Activated naive CD4-positive, alpha-beta T cell treated with anti-CD3 and anti-CD28 coated beads, Interleukin-2, amount 10 ng/mL, durations not matched to agents 7 days and 5 days (primary cell): ENCODE results near the gene TANC2.
"Not testable (repeated sequence)": the region's sequence is repeated elsewhere in the genome, so short reads cannot be mapped to it uniquely, and the experiment has no call there.

Source experiments
- CTCF ChIA-PET: fragments of 350-600 bp; sonication (Branson Sonifier 250); formaldehyde crosslinking; loops from one replicate; lab custom pipeline; 2021; ENCODE audit warnings: antibody characterized with exemption; lab: Charles Lee
- DNase-seq: peaks from one replicate; pipeline ENCODE4 v3.0.0-alpha.2; 2020
- H3K27ac Mint-ChIP-seq: one replicate; pipeline ENCODE4 v1.8.0; 2021; ENCODE audit warnings: mild to moderate bottlenecking, moderate library complexity, mixed read lengths
- H3K27me3 Mint-ChIP-seq: one replicate; pipeline ENCODE4 v1.8.0; 2021; ENCODE audit warnings: mild to moderate bottlenecking, mixed read lengths
- H3K36me3 Mint-ChIP-seq: one replicate; pipeline ENCODE4 v1.8.0; 2021; ENCODE audit warnings: mixed read lengths
- H3K4me1 Mint-ChIP-seq: one replicate; pipeline ENCODE4 v1.8.0; 2021; ENCODE audit warnings: mixed read lengths
- H3K4me3 Mint-ChIP-seq: one replicate; pipeline ENCODE4 v1.8.0; 2021; ENCODE audit warnings: mild to moderate bottlenecking, moderate library complexity, mixed read lengths
- H3K9me3 Mint-ChIP-seq: one replicate; pipeline ENCODE4 v1.8.0; 2021; ENCODE audit warnings: mixed read lengths

Gene TANC2

GRCh38 chr17:62974788-62975187, 8.8 kb downstream of the TANC2 start:
- Mint-ChIP-seq H3K4me1 (no peaks in the 10 kb centered on the region), H3K27ac (no peak overlapping the region), H3K27me3 (peaks cover 7% of the 10 kb centered on the region), H3K36me3 (no peaks in the 10 kb centered on the region), H3K4me3 (no peak overlapping the region), H3K9me3 (peaks cover 2% of the 10 kb centered on the region)
- CTCF ChIA-PET: no interaction called here
- no peak for DNase-seq

- H3K9me3 Mint-ChIP-seq: peaks cover 2% of the 10 kb centered on the region
- H3K36me3 Mint-ChIP-seq: no peaks in the 10 kb centered on the region
- no peaks in the 10 kb centered on the region for H3K4me1 Mint-ChIP-seq
- no peak overlapping the region for H3K27ac Mint-ChIP-seq
- peaks cover 7% of the 10 kb centered on the region for H3K27me3 Mint-ChIP-seq
- DNase-seq: no peak
- H3K4me3 Mint-ChIP-seq: no peak overlapping the region
- CTCF ChIA-PET: no interaction called here
These were observed 9.2 kb downstream of the TANC2 start for GRCh38 chr17:62975206-62975605.

GRCh38 chr17:62976643-62977231, 10.7 kb downstream of the TANC2 start:
- H3K27me3 Mint-ChIP-seq, H3K9me3 Mint-ChIP-seq, DNase-seq, H3K4me3 Mint-ChIP-seq, H3K4me1 Mint-ChIP-seq, H3K36me3 Mint-ChIP-seq, H3K27ac Mint-ChIP-seq: not testable (repeated sequence)
- CTCF ChIA-PET: interaction anchor here (0.9 kb wide), 1 partner anchor 588 kb away, joined by 3 read pairs; no protein-coding TSS in a partner anchor

GRCh38 chr17:62980842-62981241, 14.8 kb downstream of the TANC2 start:
- DNase-seq: no peak
- Mint-ChIP-seq H3K4me3 (no peak overlapping the region), H3K27ac (no peak overlapping the region), H3K4me1 (no peaks in the 10 kb centered on the region), H3K9me3 (peaks cover 19% of the 10 kb centered on the region), H3K36me3 (peaks cover 1% of the 10 kb centered on the region), H3K27me3 (no peaks in the 10 kb centered on the region)
- CTCF ChIA-PET: no interaction called here

GRCh38 chr17:62981933-62982332, 15.9 kb downstream of the TANC2 start:
- Mint-ChIP-seq H3K9me3 (peaks cover 19% of the 10 kb centered on the region), H3K4me1 (no peaks in the 10 kb centered on the region)
- CTCF ChIA-PET: no interaction called here

GRCh38 chr17:62984801-62985200, 18.8 kb downstream of the TANC2 start:
- CTCF ChIA-PET: no interaction called here
- peaks cover 1% of the 10 kb centered on the region for H3K36me3 Mint-ChIP-seq

More at GRCh38 chr17:62981933-62982332, 15.9 kb downstream of the TANC2 start:
- H3K36me3 Mint-ChIP-seq: peaks cover 1% of the 10 kb centered on the region
- no peak overlapping the region for H3K4me3 Mint-ChIP-seq
- no peak for DNase-seq
- H3K27ac Mint-ChIP-seq: no peak overlapping the region
- no peaks in the 10 kb centered on the region for H3K27me3 Mint-ChIP-seq

GRCh38 chr17:62986549-62986948, 20.5 kb downstream of the TANC2 start:
- CTCF ChIA-PET: no interaction called here
- Mint-ChIP-seq H3K36me3 (peaks cover 1% of the 10 kb centered on the region), H3K27ac (no peak overlapping the region), H3K27me3 (no peaks in the 10 kb centered on the region), H3K4me3 (no peak overlapping the region), H3K4me1 (no peaks in the 10 kb centered on the region), H3K9me3 (peaks cover 19% of the 10 kb centered on the region)
- no peak for DNase-seq

More at GRCh38 chr17:62984801-62985200, 18.8 kb downstream of the TANC2 start:
- Mint-ChIP-seq H3K4me3 (no peak overlapping the region), H3K9me3 (peaks cover 19% of the 10 kb centered on the region), H3K27me3 (no peaks in the 10 kb centered on the region), H3K27ac (no peak overlapping the region), H3K4me1 (no peaks in the 10 kb centered on the region)
- DNase-seq: no peak

- H3K9me3 Mint-ChIP-seq: peaks cover 19% of the 10 kb centered on the region
- H3K27ac Mint-ChIP-seq: no peak overlapping the region
- DNase-seq: no peak
- no peaks in the 10 kb centered on the region for H3K4me1 Mint-ChIP-seq
- H3K4me3 Mint-ChIP-seq: no peak overlapping the region
- peaks cover 1% of the 10 kb centered on the region for H3K36me3 Mint-ChIP-seq
- CTCF ChIA-PET: no interaction called here
- H3K27me3 Mint-ChIP-seq: no peaks in the 10 kb centered on the region
These were observed 21.1 kb downstream of the TANC2 start for GRCh38 chr17:62987136-62987535.

GRCh38 chr17:62989501-62989900, 23.5 kb downstream of the TANC2 start:
- Mint-ChIP-seq H3K4me1 (no peaks in the 10 kb centered on the region), H3K36me3 (no peaks in the 10 kb centered on the region), H3K27ac (no peak overlapping the region), H3K4me3 (no peak overlapping the region), H3K9me3 (peaks cover 10% of the 10 kb centered on the region), H3K27me3 (no peaks in the 10 kb centered on the region)
- no peak for DNase-seq
- CTCF ChIA-PET: no interaction called here

- no peaks in the 10 kb centered on the region for H3K4me1 Mint-ChIP-seq
- H3K4me3 Mint-ChIP-seq: no peak overlapping the region
- DNase-seq: no peak
- no peaks in the 10 kb centered on the region for H3K27me3 Mint-ChIP-seq
- H3K27ac Mint-ChIP-seq: no peak overlapping the region
- no peaks in the 10 kb centered on the region for H3K9me3 Mint-ChIP-seq
- CTCF ChIA-PET: interaction anchor here (0.7 to 2.7 kb wide), 2 partner anchors 13 to 411 kb away, joined by 3 to 18 read pairs; no protein-coding TSS in a partner anchor
- no peaks in the 10 kb centered on the region for H3K36me3 Mint-ChIP-seq
These were observed 28.9 kb downstream of the TANC2 start for GRCh38 chr17:62994931-62995330.

- H3K4me1 Mint-ChIP-seq: no peaks in the 10 kb centered on the region
- CTCF ChIA-PET: interaction anchor here (0.7 to 2.7 kb wide), 2 partner anchors 13 to 411 kb away, joined by 3 to 18 read pairs; no protein-coding TSS in a partner anchor
- peak; percentile 27 for DNase-seq
- no peaks in the 10 kb centered on the region for H3K9me3 Mint-ChIP-seq
- H3K27me3 Mint-ChIP-seq: no peaks in the 10 kb centered on the region
- no peak overlapping the region for H3K27ac Mint-ChIP-seq
- no peak overlapping the region for H3K4me3 Mint-ChIP-seq
- H3K36me3 Mint-ChIP-seq: no peaks in the 10 kb centered on the region
These were observed 29.4 kb downstream of the TANC2 start for GRCh38 chr17:62995377-62995885.

- Mint-ChIP-seq H3K36me3 (no peaks in the 10 kb centered on the region), H3K9me3 (no peaks in the 10 kb centered on the region), H3K4me3 (no peak overlapping the region), H3K4me1 (no peaks in the 10 kb centered on the region), H3K27ac (no peak overlapping the region), H3K27me3 (no peaks in the 10 kb centered on the region)
- CTCF ChIA-PET: interaction anchor here (2.7 kb wide), 1 partner anchor 410 kb away, joined by 18 read pairs; no protein-coding TSS in a partner anchor
- DNase-seq: no peak
These were observed 30.2 kb downstream of the TANC2 start for GRCh38 chr17:62996221-62996620.

- H3K4me3 Mint-ChIP-seq: no peak overlapping the region
- no peaks in the 10 kb centered on the region for H3K27me3 Mint-ChIP-seq
- H3K4me1 Mint-ChIP-seq: no peaks in the 10 kb centered on the region
- H3K36me3 Mint-ChIP-seq: no peaks in the 10 kb centered on the region
- no peaks in the 10 kb centered on the region for H3K9me3 Mint-ChIP-seq
- CTCF ChIA-PET: interaction anchor here (0.7 kb wide), 1 partner anchor 491 kb away, joined by 4 read pairs; no protein-coding TSS in a partner anchor
- no peak for DNase-seq
- no peak overlapping the region for H3K27ac Mint-ChIP-seq
These were observed 32.1 kb downstream of the TANC2 start for GRCh38 chr17:62998166-62998565.

- CTCF ChIA-PET: no interaction called here
- no peak overlapping the region for H3K27ac Mint-ChIP-seq
These were observed 32.8 kb downstream of the TANC2 start for GRCh38 chr17:62998665-62999393.

More at GRCh38 chr17:62998665-62999393, 32.8 kb downstream of the TANC2 start:
- H3K4me3 Mint-ChIP-seq: no peak overlapping the region
- DNase-seq: no peak
- H3K27me3 Mint-ChIP-seq: no peaks in the 10 kb centered on the region
- H3K9me3 Mint-ChIP-seq: no peaks in the 10 kb centered on the region
- H3K36me3 Mint-ChIP-seq: no peaks in the 10 kb centered on the region
- H3K4me1 Mint-ChIP-seq: no peaks in the 10 kb centered on the region
